Keratinocyte (primary cell): Measurements from ENCODE around the gene MIPOL1. TPM values are rescaled to one million over a fixed set of nuclear protein-coding genes. Genes with fewer than 3 reads are reported as not detected.

Experiments
- DNase-seq: peaks from one replicate; pipeline ENCODE4 v3.0.0-alpha.2; 2011; ENCODE audit warnings: low read depth, missing footprints, low spot score
- FAIRE-seq: peaks from 2 replicates; lab custom pipeline; 2011; peaks lifted over from hg19 to GRCh38; lab: Jason Lieb, UNC
- H2AFZ ChIP-seq: 2 replicates; pipeline ENCODE4 v1.6.0; 2012; ENCODE audit warnings: low read length, control low read depth, inconsistent platforms; ENCODE audit not compliant: control insufficient read depth
- H3K27ac ChIP-seq: 2 replicates; pipeline ENCODE4 v1.5.1; 2011; ENCODE audit warnings: low read length; ENCODE audit not compliant: control insufficient read depth, insufficient read depth
- H3K27me3 ChIP-seq: 3 replicates; pipeline ENCODE4 v1.6.0; 2011; ENCODE audit warnings: low read length; ENCODE audit not compliant: control insufficient read depth, insufficient read depth; ENCODE audit errors: extremely low read depth
- H3K36me3 ChIP-seq, 2 experiments: 2 replicates in 1 of 2; 3 replicates in 1 of 2; pipeline ENCODE4 v1.5.1; 2011; ENCODE audit warnings: low read length in 2 of 2, mild to moderate bottlenecking in 1 of 2; ENCODE audit not compliant: control insufficient read depth in 2 of 2, insufficient read depth in 2 of 2; ENCODE audit errors: extremely low read depth in 1 of 2
- H3K4me1 ChIP-seq: 3 replicates; pipeline ENCODE4 v1.5.1; 2011; ENCODE audit warnings: low read length; ENCODE audit not compliant: control insufficient read depth, insufficient read depth; ENCODE audit errors: extremely low read depth
- H3K4me2 ChIP-seq: 3 replicates; pipeline ENCODE4 v1.6.0; 2011; ENCODE audit warnings: low read depth, low read length; ENCODE audit not compliant: control insufficient read depth, insufficient read depth; ENCODE audit errors: extremely low read depth
- H3K4me3 ChIP-seq, 3 experiments: fragments of 200-600 bp in 1 of 3; sonication (generic) in 1 of 3; 2 replicates in 2 of 3; 3 replicates in 1 of 3; pipeline ENCODE4 v1.5.1; 2011 to 2016; ENCODE audit warnings: low read length in 3 of 3, mild to moderate bottlenecking in 3 of 3, control low read depth in 2 of 3, inconsistent platforms in 1 of 3, low read depth in 1 of 3, mixed read lengths in 1 of 3, mixed run types in 1 of 3, moderate library complexity in 1 of 3; ENCODE audit not compliant: control insufficient read depth in 2 of 3, insufficient read depth in 2 of 3; ENCODE audit errors: extremely low read depth in 1 of 3
- H3K79me2 ChIP-seq: 2 replicates; pipeline ENCODE4 v1.6.0; 2012; ENCODE audit warnings: low read length; ENCODE audit not compliant: control insufficient read depth, insufficient read depth
- H3K9ac ChIP-seq: 3 replicates; pipeline ENCODE4 v1.6.0; 2011; ENCODE audit warnings: low read length; ENCODE audit not compliant: control insufficient read depth, insufficient read depth; ENCODE audit errors: extremely low read depth
- H3K9me1 ChIP-seq: 3 replicates; pipeline ENCODE4 v1.6.0; 2011; ENCODE audit warnings: low read length; ENCODE audit not compliant: control insufficient read depth, insufficient read depth; ENCODE audit errors: extremely low read depth
- H3K9me3 ChIP-seq: 2 replicates; pipeline ENCODE4 v1.5.1; 2012; ENCODE audit warnings: low read depth, low read length; ENCODE audit not compliant: control insufficient read depth
- H4K20me1 ChIP-seq: 3 replicates; pipeline ENCODE4 v1.6.0; 2011; ENCODE audit warnings: low read length; ENCODE audit not compliant: control insufficient read depth, insufficient read depth; ENCODE audit errors: extremely low read depth
- CTCF ChIP-seq, 3 experiments: IDR thresholded peaks in 1 of 3; conservative IDR thresholded peaks in 1 of 3; optimal IDR thresholded peaks in 1 of 3; 2 replicates in 2 of 3; 3 replicates in 1 of 3; pipeline versions ENCODE3 to v1.5.1; 2011; ENCODE audit warnings: low read length in 3 of 3, mild to moderate bottlenecking in 3 of 3, moderate library complexity in 2 of 3, control low read depth in 1 of 3, inconsistent platforms in 1 of 3; ENCODE audit not compliant: insufficient read depth in 2 of 3; ENCODE audit errors: extremely low read depth in 1 of 3
- EZH2 ChIP-seq: IDR thresholded peaks from one replicate; pipeline ENCODE4 v1.6.1; 2012; ENCODE audit warnings: inconsistent platforms, mild to moderate bottlenecking, low read length, moderate library complexity
- dilution Hi-C: fragments of 300-500 bp; cut with MboI; formaldehyde crosslinking; loops from one replicate; pipeline ENCODE4 v1.7.0; 2020; ENCODE audit warnings: low sequenced_read_pairs; ENCODE audit not compliant: extremely low pct_ligation_motif_present
- polyA plus RNA-seq, 5 experiments: library from polyadenylated mRNA; depleted of rRNA in 3 of 5; stranded (reverse) in 3 of 5; stranded (forward) in 1 of 5; unstranded in 1 of 5; fragments of >200 nt; gene quantifications; 1 replicate in 1 of 5; 2 replicates in 3 of 5; 3 replicates in 1 of 5; pipeline versions ENCODE4 v1.2.1 to v1.2.3, GENCODE V29; 2011 to 2012; ENCODE audit warnings: missing spikeins in 2 of 5, low read depth in 1 of 5, low replicate concordance in 1 of 5

Gene MIPOL1
- polyA plus RNA-seq, 1 donor (not counting 4 experiments of a cell fraction or from before 2014, with no cell fraction given) = 10.9 TPM

GRCh38 chr14:37546621-37547447, 349.1 kb downstream of the MIPOL1 start:
- no peak overlapping the region for H3K4me3 ChIP-seq
- H3K9me3 ChIP-seq = no peaks in the 10 kb centered on the region
- FAIRE-seq (no peak), DNase-seq (no peak)
- no peaks in the 10 kb centered on the region for H3K9me1 ChIP-seq
- no peaks in the 10 kb centered on the region for H3K79me2 ChIP-seq
- no peak for TF ChIP-seq EZH2
- no peak for TF ChIP-seq CTCF (optimal IDR thresholded peaks at IDR 0.05 in 1 of 3, IDR thresholded peaks at IDR 0.05 in 1 of 3, conservative IDR thresholded peaks at IDR 0.05 in 1 of 3; ENCODE audit: extremely low read depth in 1 of 3, insufficient read depth in 2 of 3, low read length in 3 of 3)
- no peaks in the 10 kb centered on the region for H4K20me1 ChIP-seq
- no peak overlapping the region for H3K9ac ChIP-seq
- no peak overlapping the region for H3K27ac ChIP-seq
- no peaks in the 10 kb centered on the region for H3K4me1 ChIP-seq
- H3K36me3 ChIP-seq = no peaks in the 10 kb centered on the region
- no peak overlapping the region for H3K4me2 ChIP-seq
- H2AFZ ChIP-seq = no peak overlapping the region
- H3K27me3 ChIP-seq = no peaks in the 10 kb centered on the region
- dilution Hi-C loops = no loop called here

- H3K9me1 ChIP-seq = no peaks in the 10 kb centered on the region
- DNase-seq (no peak), FAIRE-seq (no peak)
- no peaks in the 10 kb centered on the region for H3K79me2 ChIP-seq
- no peaks in the 10 kb centered on the region for H3K27me3 ChIP-seq
- TF ChIP-seq CTCF (optimal IDR thresholded peaks at IDR 0.05 in 1 of 3, IDR thresholded peaks at IDR 0.05 in 1 of 3, conservative IDR thresholded peaks at IDR 0.05 in 1 of 3; ENCODE audit: extremely low read depth in 1 of 3, insufficient read depth in 2 of 3, low read length in 3 of 3) = no peak
- no peak for TF ChIP-seq EZH2
- H3K27ac ChIP-seq = no peak overlapping the region
- H3K36me3 ChIP-seq = no peaks in the 10 kb centered on the region
- H3K4me2 ChIP-seq = no peak overlapping the region
- no peak overlapping the region for H3K4me3 ChIP-seq
- H2AFZ ChIP-seq = no peak overlapping the region
- H3K4me1 ChIP-seq = no peaks in the 10 kb centered on the region
- dilution Hi-C loops = no loop called here
- no peak overlapping the region for H3K9ac ChIP-seq
- H3K9me3 ChIP-seq = no peaks in the 10 kb centered on the region
- no peaks in the 10 kb centered on the region for H4K20me1 ChIP-seq
These were observed 352.8 kb downstream of the MIPOL1 start for GRCh38 chr14:37550511-37550910.
